Epithelial cell of prostate (primary cell): Measurements from ENCODE around the gene GFI1.

Experiments
- DNase-seq: peaks from one replicate; pipeline ENCODE4 v3.0.0-alpha.2; 2011; ENCODE audit warnings: low read depth, low spot score
- H3K27ac ChIP-seq: fragments of 450-650 bp; 2 replicates; pipeline ENCODE4 v1.5.1; 2017; ENCODE audit warnings: mild to moderate bottlenecking

GFI1 gene

DNA sequence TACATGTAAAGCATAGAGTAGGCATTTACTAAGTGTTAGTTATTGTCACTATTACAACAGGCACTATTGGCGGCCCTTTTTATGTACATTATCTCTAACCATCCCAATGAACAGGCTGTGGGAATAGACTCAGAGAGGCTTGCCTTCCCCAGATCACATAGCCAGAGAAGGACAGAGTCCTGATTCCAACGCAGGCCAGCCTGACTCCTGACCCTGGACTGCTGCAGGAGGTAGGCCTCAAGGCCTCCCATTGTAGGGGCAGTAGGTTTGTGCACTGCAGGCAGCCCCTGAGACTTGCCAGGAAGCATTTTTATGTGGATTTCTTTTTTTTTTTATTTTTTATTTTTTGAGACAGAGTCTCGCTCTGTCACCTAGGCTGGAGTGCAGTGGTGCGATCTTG is 6.4 kb upstream of the GFI1 start:
- no peak overlapping the region for H3K27ac ChIP-seq
- DNase-seq = no peak

DNA sequence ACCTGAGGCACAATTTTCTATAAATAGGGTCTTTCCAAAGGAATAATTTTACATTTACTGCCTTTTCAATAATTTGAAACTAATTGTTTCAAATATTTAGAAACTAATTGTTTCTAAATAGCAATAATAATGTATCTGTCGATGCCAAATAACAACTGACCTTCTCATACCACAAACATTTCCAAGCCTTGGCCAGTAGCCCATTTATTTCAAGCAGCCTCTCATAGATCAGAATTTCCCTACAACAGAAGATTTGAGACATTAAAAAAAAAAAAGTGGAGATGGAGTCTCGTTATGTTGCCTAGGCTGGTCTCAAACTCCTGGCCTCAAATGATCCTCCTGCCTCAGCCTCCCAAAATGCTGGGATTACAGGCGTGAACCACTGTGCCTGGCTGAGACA is 2.1 kb upstream of the GFI1 start:
- H3K27ac ChIP-seq = no peak overlapping the region
- DNase-seq = no peak

GRCh38 chr1:92488416-92488815 is 1.7 kb upstream of the GFI1 start:
- no peak overlapping the region for H3K27ac ChIP-seq
- DNase-seq = no peak

GRCh38 chr1:92487078-92487605 is 417 bp upstream of the GFI1 start:
- H3K27ac ChIP-seq = no peak overlapping the region
- no peak for DNase-seq

DNA sequence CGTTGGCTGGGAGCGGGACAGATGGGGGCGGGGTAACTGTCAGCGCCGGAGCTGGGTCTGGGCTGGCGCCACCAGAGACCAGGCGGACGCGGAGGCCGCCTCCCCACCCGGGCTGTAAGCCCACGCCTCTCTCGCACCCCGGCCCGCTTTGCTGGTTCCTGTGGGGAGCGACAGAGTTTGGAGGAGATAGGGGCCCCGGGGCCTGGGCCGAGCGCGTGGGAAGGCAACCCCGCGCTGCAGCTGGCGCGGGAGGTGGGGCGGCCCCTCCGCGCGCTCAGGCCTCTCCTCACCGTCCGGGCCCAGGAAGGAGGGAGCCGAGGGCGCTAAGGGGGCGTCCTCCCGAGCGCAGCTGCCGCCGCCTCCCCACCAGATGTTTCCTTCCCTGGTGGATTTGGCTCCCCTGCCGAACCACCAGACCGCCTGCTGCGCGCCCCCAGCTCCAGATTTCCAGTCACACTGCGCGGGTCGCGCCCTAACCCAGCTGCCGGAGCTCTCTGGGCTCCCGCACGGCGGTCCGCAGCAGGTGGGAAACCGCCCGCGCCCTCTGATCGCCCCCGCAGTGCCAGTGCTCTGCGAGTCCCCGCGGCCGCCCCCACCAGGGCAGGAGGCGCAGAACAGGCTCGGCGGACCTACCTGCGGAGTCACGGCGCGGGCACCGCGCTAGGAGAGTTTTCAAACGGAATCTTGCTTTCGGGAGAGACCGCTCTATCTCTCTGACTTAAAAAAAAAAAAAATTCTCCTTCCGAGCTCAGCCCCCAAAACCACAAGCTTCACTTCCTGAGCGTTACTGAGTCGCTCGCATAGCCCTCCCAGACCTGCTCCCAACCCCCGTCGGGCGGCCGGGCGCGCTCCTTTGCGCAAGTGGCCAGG is 1.1 kb downstream of the GFI1 start:
- DNase-seq = no peak
- H3K27ac ChIP-seq = no peak overlapping the region

DNA sequence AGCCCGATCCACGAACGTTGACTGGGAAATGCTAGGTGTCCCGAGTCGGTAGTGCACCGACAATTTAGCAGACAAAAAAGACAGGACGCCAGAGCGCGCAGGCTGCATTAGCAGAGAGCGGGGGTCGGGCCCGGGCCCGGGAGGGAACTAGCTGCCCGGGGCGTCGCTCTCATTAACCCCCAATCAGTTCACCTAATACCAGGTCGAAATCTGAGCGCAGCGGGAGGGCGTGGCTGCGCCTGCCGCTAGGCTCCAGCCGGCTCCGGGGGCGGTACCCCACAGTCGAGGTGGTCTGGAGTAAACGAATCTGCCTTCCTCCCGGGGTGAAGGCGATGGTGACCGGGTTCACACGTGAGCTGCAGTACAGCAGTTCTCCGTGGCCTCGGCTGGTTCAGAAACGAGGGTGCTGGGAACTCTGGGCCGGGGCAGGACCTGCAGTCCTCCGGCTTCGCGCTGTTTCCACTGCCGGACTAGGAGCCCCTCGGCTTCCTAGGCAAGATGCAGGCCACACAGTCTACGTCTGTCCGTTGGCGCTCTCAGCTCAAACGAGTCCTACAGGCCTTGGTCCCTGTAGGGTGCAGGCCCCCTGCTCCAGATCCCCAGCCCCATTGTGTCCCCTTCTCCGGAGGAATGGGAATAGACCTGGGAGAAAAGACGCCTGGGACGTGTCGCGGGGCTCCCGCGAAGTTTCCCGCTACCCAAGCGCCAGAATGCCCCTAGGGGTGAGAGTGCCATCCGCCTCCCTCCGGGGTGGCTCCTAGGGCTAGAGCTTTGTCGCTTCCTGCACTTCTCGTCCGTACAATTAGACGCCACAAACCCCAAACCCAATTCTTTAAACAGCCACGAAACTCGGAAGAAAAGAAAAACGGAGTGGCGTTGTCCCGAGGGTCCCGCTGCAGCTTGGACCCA is 2.0 kb downstream of the GFI1 start:
- no peak overlapping the region for H3K27ac ChIP-seq
- no peak for DNase-seq

- DNase-seq = no peak
- H3K27ac ChIP-seq = no peak overlapping the region
These were observed 2.9 kb downstream of the GFI1 start for GRCh38 chr1:92483610-92484471.

DNA sequence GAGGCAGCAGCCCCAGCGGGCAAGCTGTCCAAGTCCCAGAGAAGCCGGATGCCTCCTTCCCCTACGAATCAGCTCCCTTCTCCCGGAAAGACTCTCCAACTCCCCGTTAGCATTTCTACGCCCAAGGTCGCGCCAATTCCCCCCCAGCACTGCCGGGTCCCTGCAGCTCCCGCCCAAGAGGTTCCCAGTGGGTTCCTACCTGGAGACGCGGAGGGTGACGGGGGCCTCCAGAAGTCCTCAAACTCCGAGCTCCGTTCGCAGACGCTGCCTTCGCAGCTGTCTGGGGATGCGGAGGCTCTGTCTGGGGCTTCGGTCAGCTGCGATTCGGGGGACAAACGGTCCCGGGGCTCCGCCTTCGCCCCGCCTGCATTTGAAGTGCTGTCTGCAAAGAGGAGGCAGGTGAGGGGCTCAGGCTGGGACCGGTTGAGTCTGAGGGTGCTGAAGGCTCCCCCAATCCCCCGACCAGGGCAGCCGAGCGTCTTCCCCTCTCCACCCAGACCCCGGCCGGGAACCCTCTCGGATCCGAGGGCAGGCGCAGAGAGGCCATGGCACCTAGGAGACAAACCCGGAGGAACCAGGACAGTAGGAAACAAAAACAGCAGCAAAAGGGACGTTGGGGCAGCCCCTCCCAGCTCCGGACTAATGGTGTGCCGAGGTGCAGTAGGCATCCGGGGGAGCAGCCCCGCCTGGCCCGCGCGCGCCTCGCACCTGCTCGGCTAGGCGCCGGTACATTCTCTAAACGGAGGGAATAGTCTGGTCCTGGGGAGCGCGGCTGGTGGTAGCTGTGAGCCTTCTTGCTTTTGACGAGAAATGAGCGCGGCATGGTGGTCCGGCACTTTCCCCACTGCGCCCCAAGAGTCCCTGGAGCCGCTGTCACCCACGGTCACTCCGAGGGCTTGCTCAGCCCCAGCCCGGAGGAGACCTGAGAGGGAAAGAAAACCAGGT is 3.8 kb downstream of the GFI1 start:
- H3K27ac ChIP-seq = no peak overlapping the region
- no peak for DNase-seq

DNA sequence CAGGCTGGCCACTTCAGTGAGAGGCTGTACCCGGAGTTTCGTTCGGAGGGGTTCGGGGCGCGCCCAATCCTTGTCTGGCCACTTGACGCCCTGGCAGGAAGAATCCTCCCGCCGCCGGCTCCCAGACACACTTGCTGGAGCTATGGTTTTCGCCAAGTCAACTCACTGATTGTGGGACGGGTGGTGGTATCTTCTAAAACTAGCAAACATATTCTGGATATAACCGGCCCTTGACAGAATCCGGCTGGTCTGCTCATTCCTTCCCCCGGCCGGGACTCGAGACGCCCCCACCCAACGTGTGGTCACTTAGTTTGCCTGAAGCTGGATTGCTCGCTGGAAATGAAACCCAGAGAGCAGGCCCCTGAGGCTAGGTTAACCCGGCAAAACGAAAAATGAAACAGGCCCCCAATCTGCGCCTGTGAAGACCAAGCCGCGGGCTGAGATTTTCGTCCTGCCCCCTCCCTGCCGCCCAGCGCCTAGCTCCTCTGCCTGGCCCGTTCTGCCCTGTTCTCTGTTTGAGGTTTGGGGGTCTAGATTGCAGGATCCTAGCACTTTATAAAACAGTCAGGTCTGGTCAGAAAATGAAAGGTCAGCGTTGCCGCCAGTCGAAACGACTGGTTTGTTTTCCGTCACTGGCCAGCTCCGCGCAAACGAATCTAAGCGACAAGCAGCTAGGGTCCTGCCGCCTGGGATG is 4.6 kb downstream of the GFI1 start:
- DNase-seq = no peak

DNA sequence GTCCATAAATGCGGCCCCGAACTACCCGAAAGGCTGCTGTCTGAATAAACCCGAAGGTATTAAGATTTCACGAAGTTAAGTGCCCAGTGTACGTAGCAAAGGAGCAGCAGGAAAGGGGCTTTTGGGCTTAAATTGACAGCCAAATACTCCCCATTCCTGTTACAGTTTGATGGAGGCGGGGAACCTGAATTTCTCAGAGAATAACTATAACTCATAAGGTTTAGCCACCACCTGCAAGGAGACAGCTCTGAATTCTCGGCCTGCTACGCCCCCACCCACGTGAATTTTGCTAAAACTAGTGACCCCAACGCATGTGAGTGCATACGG is 5.2 kb downstream of the GFI1 start:
- no peak for DNase-seq

More for the DNA sequence above, 4.6 kb downstream of the GFI1 start:
- H3K27ac ChIP-seq = no peak overlapping the region

GRCh38 chr1:92480813-92481598 is 5.7 kb downstream of the GFI1 start:
- no peak for DNase-seq

More for the DNA sequence above, 5.2 kb downstream of the GFI1 start:
- H3K27ac ChIP-seq = no peak overlapping the region

DNA sequence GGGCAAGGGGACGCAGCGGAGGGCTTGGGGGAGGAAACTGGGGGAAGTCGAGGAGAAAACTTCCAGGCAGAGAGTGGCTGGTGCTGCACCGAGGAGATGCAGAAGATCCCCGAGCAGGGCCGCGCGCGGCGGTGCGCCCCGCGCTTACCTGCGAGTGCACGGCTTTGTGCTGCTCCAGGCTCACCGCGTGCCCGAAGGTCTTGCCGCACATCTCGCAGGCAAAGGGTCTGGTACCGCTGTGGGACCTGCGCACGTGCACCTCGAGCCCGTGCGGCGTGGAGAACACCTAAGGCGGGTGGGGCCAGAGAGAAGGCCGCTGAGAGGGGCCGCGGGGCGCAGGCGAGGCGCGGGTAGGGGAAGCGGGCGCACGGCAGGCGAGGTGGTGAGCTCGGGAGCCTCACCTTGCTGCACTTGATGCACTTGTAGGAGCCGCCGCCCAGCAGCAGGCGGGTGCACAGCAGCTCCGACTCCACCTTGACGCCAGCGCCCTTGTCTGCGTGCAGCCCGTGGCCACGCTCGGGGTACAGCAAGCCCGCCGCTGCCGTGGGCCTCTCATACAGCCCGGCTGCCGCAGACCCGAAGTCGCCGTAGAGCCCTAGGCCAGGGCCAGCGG is 6.4 kb downstream of the GFI1 start:
- no peak for DNase-seq

More at GRCh38 chr1:92480813-92481598, 5.7 kb downstream of the GFI1 start:
- H3K27ac ChIP-seq = no peak overlapping the region

DNA sequence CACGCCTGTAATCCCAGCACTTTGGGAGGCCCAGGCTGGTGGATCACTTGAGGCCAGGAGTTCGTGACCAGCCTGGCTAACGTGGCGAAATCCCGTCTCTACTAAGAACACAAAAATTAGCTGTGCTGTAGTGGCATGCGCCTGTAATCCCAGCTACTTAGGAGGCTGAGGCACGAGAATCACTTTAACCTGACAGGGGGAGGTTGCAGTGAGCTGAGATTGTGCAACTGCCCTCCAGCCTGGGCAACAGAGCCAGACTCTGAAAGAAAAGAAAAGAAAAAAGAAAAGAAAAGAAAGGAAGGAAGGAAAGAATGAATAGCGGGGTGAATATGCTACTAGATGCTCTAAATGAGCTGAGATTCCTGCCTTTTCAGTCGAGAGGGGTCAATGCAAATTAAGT is 7.1 kb downstream of the GFI1 start:
- no peak overlapping the region for H3K27ac ChIP-seq
- DNase-seq = no peak

More for the DNA sequence above, 6.4 kb downstream of the GFI1 start:
- no peak overlapping the region for H3K27ac ChIP-seq

- H3K27ac ChIP-seq = no peak overlapping the region
- no peak for DNase-seq
These were observed 8.3 kb downstream of the GFI1 start for GRCh38 chr1:92478393-92478792.

DNA sequence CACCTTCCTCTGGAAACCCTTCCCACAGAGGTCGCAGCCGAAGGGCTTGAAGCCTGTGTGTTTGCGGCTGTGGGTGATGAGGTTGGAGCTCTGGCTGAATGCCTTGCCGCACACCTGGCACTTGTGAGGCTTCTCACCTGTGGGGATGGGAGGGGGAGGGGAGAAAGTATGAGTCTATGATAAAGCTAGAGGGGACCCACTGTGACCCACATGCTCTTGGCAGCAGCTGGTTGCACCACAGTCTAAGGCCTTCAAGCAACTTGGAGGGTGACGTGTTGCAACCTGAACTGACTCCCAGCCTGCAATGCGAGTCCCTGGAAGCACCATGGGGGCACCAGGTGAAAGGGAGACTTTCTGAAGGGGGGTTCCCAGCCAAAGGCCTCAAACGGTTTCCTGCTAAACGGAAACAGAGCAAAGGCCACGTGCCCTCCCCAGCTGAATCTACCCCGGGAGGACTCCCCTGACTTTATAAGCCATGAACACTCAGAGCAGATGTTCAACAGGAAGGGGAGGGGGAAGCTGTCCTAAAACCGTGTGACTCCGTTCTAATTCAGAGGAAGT is 10.6 kb downstream of the GFI1 start:
- no peak for DNase-seq
- H3K27ac ChIP-seq = no peak overlapping the region

- no peak overlapping the region for H3K27ac ChIP-seq
- DNase-seq = no peak
These were observed 11.7 kb downstream of the GFI1 start for GRCh38 chr1:92475029-92475428.
